Esophagus muscularis mucosa (tissue), 4 donors: ENCODE measurements around the gene TRIM67.

Source experiments
- EP300 ChIP-seq: sonication (generic); formaldehyde crosslinking; IDR thresholded peaks from one replicate; pipeline ENCODE4 v1.6.1; 2017; ENCODE audit warnings: antibody characterized with exemption
- POLR2A ChIP-seq: fragments of 450-650 bp; IDR thresholded peaks from one replicate; pipeline ENCODE4 v1.6.1; 2017; ENCODE audit warnings: antibody characterized with exemption, moderate library complexity, mild to moderate bottlenecking, low read depth
- POLR2AphosphoS5 ChIP-seq, 2 donors: sonication (generic); formaldehyde crosslinking; IDR thresholded peaks; one replicate each; pipeline ENCODE4 v1.6.1; 2017; ENCODE audit warnings: antibody characterized with exemption in 2 of 2
- TF ChIP-seq, protein P1 (sequence below), 3 experiments: fragments of 200-600 bp in 2 of 3; fragments of 450-650 bp in 1 of 3; sonication (generic) in 2 of 3; IDR thresholded peaks; one replicate each; pipeline ENCODE4 v1.5.1; 2017 to 2019; ENCODE audit warnings: antibody characterized with exemption in 3 of 3, mild to moderate bottlenecking in 2 of 3, moderate library complexity in 1 of 3

GRCh38 chr1:231188768-231189167 is 26.9 kb downstream of the TRIM67 start:
- TF ChIP-seq, protein P1, sequence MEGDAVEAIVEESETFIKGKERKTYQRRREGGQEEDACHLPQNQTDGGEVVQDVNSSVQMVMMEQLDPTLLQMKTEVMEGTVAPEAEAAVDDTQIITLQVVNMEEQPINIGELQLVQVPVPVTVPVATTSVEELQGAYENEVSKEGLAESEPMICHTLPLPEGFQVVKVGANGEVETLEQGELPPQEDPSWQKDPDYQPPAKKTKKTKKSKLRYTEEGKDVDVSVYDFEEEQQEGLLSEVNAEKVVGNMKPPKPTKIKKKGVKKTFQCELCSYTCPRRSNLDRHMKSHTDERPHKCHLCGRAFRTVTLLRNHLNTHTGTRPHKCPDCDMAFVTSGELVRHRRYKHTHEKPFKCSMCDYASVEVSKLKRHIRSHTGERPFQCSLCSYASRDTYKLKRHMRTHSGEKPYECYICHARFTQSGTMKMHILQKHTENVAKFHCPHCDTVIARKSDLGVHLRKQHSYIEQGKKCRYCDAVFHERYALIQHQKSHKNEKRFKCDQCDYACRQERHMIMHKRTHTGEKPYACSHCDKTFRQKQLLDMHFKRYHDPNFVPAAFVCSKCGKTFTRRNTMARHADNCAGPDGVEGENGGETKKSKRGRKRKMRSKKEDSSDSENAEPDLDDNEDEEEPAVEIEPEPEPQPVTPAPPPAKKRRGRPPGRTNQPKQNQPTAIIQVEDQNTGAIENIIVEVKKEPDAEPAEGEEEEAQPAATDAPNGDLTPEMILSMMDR (IDR thresholded peaks at IDR 0.05), result no peak
- TF ChIP-seq POLR2A (no peak), POLR2AphosphoS5 (IDR thresholded peaks at IDR 0.05) (no peak), EP300 (no peak)
